Measurements from ENCODE around the gene GALNT18. TPM values are rescaled to one million over a fixed set of nuclear protein-coding genes. Genes with fewer than 3 reads are reported as not detected.

The GALNT18 gene
- total RNA-seq, 1 experiment from 2014 or later, result 15.1 TPM

- Histone ChIP-seq H3K27ac (no peak overlapping the region), H3K36me3 (no peaks in the 10 kb centered on the region), H3K9me3 (replicated peaks) (no peaks in the 10 kb centered on the region), H3K27me3 (no peaks in the 10 kb centered on the region), H3K4me1 (peaks cover 21% of the 10 kb centered on the region), H3K4me3 (no peak overlapping the region)
- DNase-seq, result no peak
These were observed 308.4 kb downstream of the GALNT18 start for GRCh38 chr11:11313426-11313825.

- Histone ChIP-seq H3K36me3 (no peaks in the 10 kb centered on the region), H3K27me3 (no peaks in the 10 kb centered on the region)
- no peak for DNase-seq
These were observed 309.1 kb downstream of the GALNT18 start for GRCh38 chr11:11312738-11313137.

DNA sequence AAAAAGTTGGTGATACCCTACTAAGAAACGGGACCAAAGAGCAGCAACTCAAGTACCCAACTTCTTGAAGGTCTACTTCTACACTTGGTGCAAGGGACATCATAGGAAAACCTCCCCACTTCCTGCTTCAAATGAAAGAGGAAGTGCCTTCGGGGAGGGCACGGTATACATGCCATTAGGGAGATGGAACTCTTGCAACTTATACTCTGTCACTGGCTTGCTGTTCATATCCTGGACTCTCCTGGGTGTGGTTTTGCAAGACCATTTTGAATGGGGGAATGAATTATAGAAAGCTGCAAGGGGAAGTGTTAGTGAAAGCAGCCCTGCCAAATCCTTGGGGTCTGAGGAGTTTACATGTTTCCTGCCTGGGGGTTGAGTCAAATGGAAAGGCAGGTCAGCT is 310.6 kb downstream of the GALNT18 start:
- no peaks in the 10 kb centered on the region for H3K27me3 ChIP-seq
- H3K27ac ChIP-seq, result no peak overlapping the region
- H3K4me3 ChIP-seq, result no peak overlapping the region
- H3K9me3 ChIP-seq (replicated peaks), result no peaks in the 10 kb centered on the region
- no peak for DNase-seq
- H3K36me3 ChIP-seq, result no peaks in the 10 kb centered on the region
- peaks cover 5% of the 10 kb centered on the region; the same call in 1 of the 2 replicates for H3K4me1 ChIP-seq

More at GRCh38 chr11:11312738-11313137, 309.1 kb downstream of the GALNT18 start:
- Histone ChIP-seq H3K4me3 (no peak overlapping the region), H3K4me1 (peaks cover 18% of the 10 kb centered on the region), H3K9me3 (replicated peaks) (no peaks in the 10 kb centered on the region), H3K27ac (no peak overlapping the region)

GRCh38 chr11:11309906-11310305 is 311.9 kb downstream of the GALNT18 start:
- H3K9me3 ChIP-seq (replicated peaks), result no peaks in the 10 kb centered on the region
- no peak overlapping the region for H3K4me3 ChIP-seq
- H3K27ac ChIP-seq, result no peak overlapping the region
- no peaks in the 10 kb centered on the region for H3K4me1 ChIP-seq
- H3K27me3 ChIP-seq, result no peaks in the 10 kb centered on the region
- no peaks in the 10 kb centered on the region for H3K36me3 ChIP-seq
- DNase-seq, result no peak

GRCh38 chr11:11308249-11308648 is 313.6 kb downstream of the GALNT18 start:
- H3K36me3 ChIP-seq, result no peaks in the 10 kb centered on the region
- no peak overlapping the region for H3K4me3 ChIP-seq
- H3K9me3 ChIP-seq (replicated peaks), result no peaks in the 10 kb centered on the region
- no peak overlapping the region for H3K27ac ChIP-seq
- DNase-seq, result no peak
- no peaks in the 10 kb centered on the region for H3K4me1 ChIP-seq
- H3K27me3 ChIP-seq, result no peaks in the 10 kb centered on the region

GRCh38 chr11:11306855-11307254 is 314.9 kb downstream of the GALNT18 start:
- H3K4me1 ChIP-seq, result no peaks in the 10 kb centered on the region
- DNase-seq, result no peak

DNA sequence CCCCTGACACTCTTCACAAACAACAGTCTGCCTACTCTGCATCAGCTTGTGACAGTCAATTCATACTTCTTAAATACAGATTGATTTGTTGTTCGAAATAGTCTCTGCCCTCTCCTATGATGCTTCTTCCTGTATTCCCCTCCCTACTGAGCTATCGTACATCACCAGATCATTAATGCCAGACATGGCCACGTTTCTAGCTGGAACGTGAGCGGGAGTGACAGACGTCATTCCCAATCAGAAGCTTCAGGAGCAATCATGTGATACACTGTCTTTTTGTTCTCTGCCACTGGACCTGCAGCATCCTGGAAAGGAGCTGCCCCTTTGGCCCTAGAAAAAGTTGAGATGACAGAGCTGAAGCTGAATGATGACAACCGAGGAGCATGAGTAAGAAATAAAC is 317.3 kb downstream of the GALNT18 start:
- Histone ChIP-seq H3K9me3 (replicated peaks) (no peaks in the 10 kb centered on the region), H3K4me3 (no peak overlapping the region), H3K27ac (no peak overlapping the region), H3K4me1 (no peaks in the 10 kb centered on the region), H3K27me3 (no peaks in the 10 kb centered on the region; the same call in 1 of the 2 replicates), H3K36me3 (no peaks in the 10 kb centered on the region)
- DNase-seq, result no peak

More at GRCh38 chr11:11306855-11307254, 314.9 kb downstream of the GALNT18 start:
- Histone ChIP-seq H3K36me3 (no peaks in the 10 kb centered on the region), H3K27ac (no peak overlapping the region), H3K4me3 (no peak overlapping the region), H3K27me3 (no peaks in the 10 kb centered on the region), H3K9me3 (replicated peaks) (no peaks in the 10 kb centered on the region)

GRCh38 chr11:11302565-11302964 is 319.2 kb downstream of the GALNT18 start:
- Histone ChIP-seq H3K4me1 (no peaks in the 10 kb centered on the region), H3K9me3 (replicated peaks) (no peaks in the 10 kb centered on the region), H3K4me3 (no peak overlapping the region), H3K27ac (no peak overlapping the region), H3K27me3 (no peaks in the 10 kb centered on the region; the same call in 1 of the 2 replicates), H3K36me3 (no peaks in the 10 kb centered on the region)
- DNase-seq, result no peak

- no peak for DNase-seq
- H3K27me3 ChIP-seq, result no peaks in the 10 kb centered on the region; the same call in 1 of the 2 replicates
- H3K27ac ChIP-seq, result no peak overlapping the region
- H3K4me1 ChIP-seq, result peaks cover 3% of the 10 kb centered on the region; the same call in 1 of the 2 replicates
- H3K9me3 ChIP-seq (replicated peaks), result no peaks in the 10 kb centered on the region
- H3K4me3 ChIP-seq, result no peak overlapping the region
- H3K36me3 ChIP-seq, result no peaks in the 10 kb centered on the region
These were observed 320.6 kb downstream of the GALNT18 start for GRCh38 chr11:11301212-11301611.

DNA sequence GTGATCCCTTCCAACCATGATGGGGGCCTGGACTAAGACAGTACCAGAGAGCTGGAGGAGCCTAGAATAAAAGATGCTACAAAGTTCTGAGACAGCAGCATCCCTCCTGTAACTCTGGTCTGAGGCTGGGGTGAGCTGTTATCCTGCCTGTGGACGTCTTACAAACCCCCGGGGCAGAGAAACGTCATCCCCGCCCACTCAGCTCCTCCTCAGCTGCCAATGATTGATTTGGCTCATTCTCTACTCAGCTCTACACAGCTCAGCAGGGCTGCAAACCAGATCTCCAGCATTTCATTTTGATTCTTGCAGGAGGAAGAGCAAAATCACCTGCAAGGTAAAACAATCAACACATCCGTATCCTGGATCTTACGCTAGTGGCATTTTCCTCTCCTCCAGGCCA is 324.2 kb downstream of the GALNT18 start:
- Histone ChIP-seq H3K36me3 (no peaks in the 10 kb centered on the region), H3K27me3 (no peaks in the 10 kb centered on the region; the same call in 1 of the 2 replicates), H3K4me3 (no peak overlapping the region), H3K4me1 (peaks cover 3% of the 10 kb centered on the region; the same call in 1 of the 2 replicates), H3K27ac (no peak overlapping the region), H3K9me3 (replicated peaks) (no peaks in the 10 kb centered on the region)
- DNase-seq, result no peak

- H3K9me3 ChIP-seq (replicated peaks), result no peaks in the 10 kb centered on the region
- peak in 1 of 2 experiments; percentile 26 for DNase-seq
- peaks cover 3% of the 10 kb centered on the region; the same call in 1 of the 2 replicates for H3K4me1 ChIP-seq
- H3K27me3 ChIP-seq, result no peaks in the 10 kb centered on the region; the same call in 1 of the 2 replicates
- H3K27ac ChIP-seq, result no peak overlapping the region
- no peaks in the 10 kb centered on the region for H3K36me3 ChIP-seq
- no peak overlapping the region for H3K4me3 ChIP-seq
These were observed 325.4 kb downstream of the GALNT18 start for GRCh38 chr11:11296434-11296833.

DNA sequence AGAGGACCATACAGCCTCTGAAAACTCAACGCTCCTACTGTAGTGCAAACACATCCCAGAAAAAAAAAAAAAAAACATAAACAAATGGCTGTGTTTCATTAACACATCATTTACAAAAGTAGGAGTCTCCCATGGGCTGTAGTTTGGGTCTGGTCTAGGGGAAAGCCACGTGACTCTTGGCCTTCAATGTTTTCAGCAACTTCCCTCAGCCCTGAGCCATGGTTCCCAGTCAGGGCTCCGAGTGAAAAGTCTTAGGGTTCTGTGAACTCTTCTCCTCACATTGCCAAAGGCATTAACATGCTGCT is 327.3 kb downstream of the GALNT18 start:
- H3K4me3 ChIP-seq, result no peak overlapping the region

DNA sequence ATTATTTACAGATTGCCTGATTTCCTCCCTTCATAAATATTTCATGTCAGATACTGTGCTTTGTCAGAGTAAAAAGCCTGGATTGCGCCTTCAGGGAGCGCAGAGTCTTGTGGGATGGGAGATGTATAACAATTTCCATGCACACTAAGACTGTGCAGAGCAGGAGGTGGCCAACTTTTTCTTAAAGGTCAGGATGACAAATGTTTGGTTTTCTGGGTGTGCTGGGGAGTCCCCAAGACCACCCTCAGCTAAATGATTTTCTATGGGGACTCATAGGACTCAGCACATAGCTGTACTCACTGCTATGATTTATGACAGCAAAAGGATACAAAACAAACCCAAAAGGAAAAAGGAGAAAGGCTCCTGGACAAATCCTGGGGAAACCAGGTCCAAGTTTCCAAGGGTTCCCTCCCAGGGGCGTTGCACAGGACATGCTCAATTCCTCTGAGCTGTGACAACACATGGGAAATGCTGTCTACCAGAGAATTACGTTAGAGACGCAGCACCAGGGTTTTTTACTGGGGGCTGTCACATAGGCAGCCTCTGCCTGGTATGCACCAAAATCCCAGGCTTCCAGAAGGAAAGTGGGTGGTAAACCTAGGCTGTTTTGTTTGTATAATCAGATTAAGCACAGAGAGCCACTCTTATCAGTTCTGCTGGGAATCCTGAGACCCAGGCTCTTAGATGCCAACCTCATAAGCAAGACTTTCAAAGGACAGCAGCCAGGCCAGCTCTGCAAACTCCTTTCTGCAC is 327.8 kb downstream of the GALNT18 start:
- H3K27ac ChIP-seq, result no peak overlapping the region
- H3K27me3 ChIP-seq, result no peaks in the 10 kb centered on the region
- no peaks in the 10 kb centered on the region for H3K36me3 ChIP-seq
- H3K4me1 ChIP-seq, result peaks cover 3% of the 10 kb centered on the region; the same call in 1 of the 2 replicates
- DNase-seq, result peak; percentile 22 to 38
- no peaks in the 10 kb centered on the region for H3K9me3 ChIP-seq (replicated peaks)
- H3K4me3 ChIP-seq, result no peak overlapping the region

More for the DNA sequence above, 327.3 kb downstream of the GALNT18 start:
- Histone ChIP-seq H3K4me1 (peaks cover 3% of the 10 kb centered on the region; the same call in 1 of the 2 replicates), H3K9me3 (replicated peaks) (no peaks in the 10 kb centered on the region), H3K27ac (no peak overlapping the region), H3K36me3 (no peaks in the 10 kb centered on the region), H3K27me3 (no peaks in the 10 kb centered on the region; the same call in 1 of the 2 replicates)
- DNase-seq, result no peak

DNA sequence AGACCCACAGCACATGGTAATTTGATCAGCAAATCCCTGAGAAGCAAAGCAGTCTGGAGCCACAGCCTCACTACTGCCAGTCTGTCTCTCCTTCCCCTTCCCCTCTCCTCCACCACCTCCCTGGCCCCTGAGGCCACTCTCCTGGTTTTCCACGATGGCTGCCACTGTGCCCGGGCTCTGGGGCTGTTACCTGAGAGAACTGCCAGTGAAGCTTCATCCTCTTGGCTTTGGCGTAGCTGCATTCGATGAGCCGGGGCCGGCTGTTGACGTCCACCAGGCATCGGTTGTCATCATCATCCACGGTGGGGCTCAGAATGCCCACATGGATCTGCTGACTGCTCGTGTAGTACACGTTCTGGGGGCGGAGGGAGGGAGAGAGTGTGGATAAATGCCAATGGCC is 329.0 kb downstream of the GALNT18 start:
- no peak overlapping the region for H3K4me3 ChIP-seq
- H3K27ac ChIP-seq, result no peak overlapping the region
- DNase-seq, result no peak
- no peaks in the 10 kb centered on the region for H3K27me3 ChIP-seq
- peaks cover 3% of the 10 kb centered on the region; the same call in 1 of the 2 replicates for H3K4me1 ChIP-seq
- no peaks in the 10 kb centered on the region for H3K36me3 ChIP-seq
- H3K9me3 ChIP-seq (replicated peaks), result no peaks in the 10 kb centered on the region

DNA sequence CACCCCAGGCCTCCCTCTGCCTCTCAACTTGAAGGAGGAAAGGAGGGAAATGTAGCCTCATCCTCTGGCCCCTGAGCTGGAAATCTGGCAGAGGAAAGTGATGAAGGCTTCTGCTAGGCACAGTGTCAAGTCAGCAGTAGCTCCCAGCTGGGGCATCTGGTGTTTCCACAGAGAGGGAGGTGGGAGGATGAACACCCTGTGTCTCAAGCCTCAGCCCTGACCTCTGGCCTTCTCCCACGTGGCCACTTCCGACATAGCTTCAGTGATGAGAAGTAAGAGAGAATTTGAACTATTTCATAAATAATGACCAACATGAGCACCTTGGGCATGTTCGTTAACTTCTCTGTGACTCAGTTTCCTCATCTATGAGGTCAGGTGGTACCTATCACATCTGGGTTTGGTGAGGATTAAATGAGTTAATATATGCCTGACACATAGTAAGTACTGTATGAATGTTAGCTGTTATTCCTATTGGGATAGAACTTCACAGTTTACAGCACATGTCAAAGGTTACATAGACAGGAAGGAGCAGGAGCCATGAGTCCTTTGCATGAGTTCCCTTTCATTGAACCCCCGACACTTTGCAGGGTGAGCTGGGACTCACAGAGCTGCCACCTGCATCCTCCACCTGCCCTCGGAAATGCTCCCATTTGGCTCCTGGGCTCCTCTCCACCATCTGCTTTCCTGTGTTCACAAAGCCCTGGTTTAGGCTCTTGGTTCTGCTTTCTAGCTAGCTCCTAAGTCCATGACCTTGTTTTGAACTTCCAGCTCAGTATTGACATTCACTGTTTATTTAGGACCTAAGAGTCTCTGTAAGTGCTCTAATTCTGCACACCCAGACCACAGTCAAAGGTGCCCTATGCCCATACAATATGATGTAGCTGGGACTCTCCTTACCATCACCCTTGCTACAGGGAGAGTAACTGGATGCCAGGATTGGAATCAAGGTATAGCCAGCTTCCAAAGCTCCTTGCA is 330.5 kb downstream of the GALNT18 start:
- Histone ChIP-seq H3K4me3 (no peak overlapping the region), H3K4me1 (peaks cover 2% of the 10 kb centered on the region; the same call in 1 of the 2 replicates), H3K9me3 (replicated peaks) (no peaks in the 10 kb centered on the region), H3K27ac (no peak overlapping the region), H3K36me3 (no peaks in the 10 kb centered on the region), H3K27me3 (no peaks in the 10 kb centered on the region)
- DNase-seq, result no peak

Measured in SJCRH30 (cell line).